ENCODE results near the gene STK36.

- TF ChIP-seq SIN3A (IDR thresholded peaks at IDR 0.05; ENCODE audit: borderline replicate concordance, insufficient read depth, low read length) = no peak
- TF ChIP-seq TAF1 (IDR thresholded peaks at IDR 0.05; ENCODE audit: borderline replicate concordance, insufficient read depth, low read length) = no peak
- TF ChIP-seq POLR2AphosphoS5 (IDR thresholded peaks at IDR 0.05; ENCODE audit: low read depth, low read length) = no peak
- TF ChIP-seq REST (IDR thresholded peaks at IDR 0.05; ENCODE audit: insufficient read depth in 1 of 2, low read depth in 2 of 2, low read length in 2 of 2) = no peak
- TF ChIP-seq FOXP2 (optimal IDR thresholded peaks at IDR 0.05; ENCODE audit: borderline replicate concordance, extremely low read depth, extremely low read length, insufficient read depth) = no peak
Measured at GRCh38 chr2:218744615-218745014, 72.7 kb downstream of the STK36 start.

Data from PFSK-1 (cell line).